Testis (tissue), 2 donors: Measurements from ENCODE around the gene DOLK.

Source experiments
- CTCF ChIP-seq, 3 experiments: fragments of 450-650 bp in 2 of 3; fragments of 200-600 bp in 1 of 3; sonication (generic) in 1 of 3; IDR thresholded peaks; one replicate each; pipeline ENCODE4 v1.5.1; 2016 to 2019; ENCODE audit warnings: antibody characterized with exemption in 3 of 3, mild to moderate bottlenecking in 2 of 3, moderate library complexity in 1 of 3
- POLR2A ChIP-seq: fragments of 450-650 bp; IDR thresholded peaks from one replicate; pipeline ENCODE4 v1.6.1; 2017; ENCODE audit warnings: antibody characterized with exemption, mild to moderate bottlenecking, moderate library complexity

GRCh38 chr9:128923493-128923883 lies 23.9 kb downstream of the DOLK start:
- TF ChIP-seq CTCF (IDR thresholded peaks at IDR 0.05) (no peak), POLR2A (no peak)
